Gastroesophageal sphincter (tissue), 4 donors: ENCODE data around the gene HEBP1. TPM values are rescaled to one million over a fixed set of nuclear protein-coding genes. Genes with fewer than 3 reads are reported as not detected.

Experiments used
- ATAC-seq: fragments of 150-250 bp; one replicate; pipeline ENCODE4 v1.9.1; 2016; ENCODE audit warnings: mild to moderate bottlenecking, moderate library complexity
- H3K27ac ChIP-seq, 4 donors: fragments of 200-600 bp; sonication (generic) in 3 of 4; 1 replicate in 3 of 4; 2 replicates in 1 of 4; pipeline ENCODE4 v1.5.1; 2016 to 2019
- H3K27me3 ChIP-seq: fragments of 200-600 bp; sonication (generic); one replicate; pipeline ENCODE4 v1.5.1; 2019
- H3K36me3 ChIP-seq, 2 donors: fragments of 200-600 bp; sonication (generic); one replicate each; pipeline ENCODE4 v1.5.1; 2019; ENCODE audit warnings: control low read depth in 1 of 2
- H3K4me1 ChIP-seq, 3 donors: fragments of 200-600 bp; sonication (generic); 1 replicate in 2 of 3; 2 replicates in 1 of 3; pipeline ENCODE4 v1.5.1; 2016 to 2019; ENCODE audit warnings: control low read depth in 2 of 3
- H3K4me3 ChIP-seq, 2 donors: fragments of 200-600 bp; sonication (generic); one replicate each; pipeline ENCODE4 v1.5.1; 2019; ENCODE audit warnings: mild to moderate bottlenecking in 1 of 2, moderate library complexity in 1 of 2
- H3K9me3 ChIP-seq, 3 donors: fragments of 200-600 bp; sonication (generic); one replicate each; pipeline ENCODE4 v1.5.1; 2017 to 2019; ENCODE audit warnings: control low read depth in 2 of 3
- EP300 ChIP-seq: sonication (generic); formaldehyde crosslinking; IDR thresholded peaks from one replicate; pipeline ENCODE4 v1.6.1; 2017; ENCODE audit warnings: antibody characterized with exemption, mild to moderate bottlenecking
- POLR2A ChIP-seq, 2 donors: fragments of 450-650 bp; IDR thresholded peaks; one replicate each; pipeline ENCODE4 v1.6.1; 2017; ENCODE audit warnings: antibody characterized with exemption in 2 of 2, mild to moderate bottlenecking in 2 of 2, moderate library complexity in 1 of 2
- POLR2AphosphoS5 ChIP-seq: sonication (generic); formaldehyde crosslinking; IDR thresholded peaks from one replicate; pipeline ENCODE4 v1.6.1; 2017; ENCODE audit warnings: antibody characterized with exemption
- WGBS, 2 donors: methylation state at CpG; one replicate each; pipeline ENCODE4 v1.1.5; 2018; ENCODE audit warnings: low coverage in 1 of 2; 5-methylcytosine and 5-hydroxymethylcytosine counted together
- total RNA-seq, 4 donors: library from RNA; depleted of rRNA; stranded (reverse); fragments of >200 nt; gene quantifications; one replicate each; pipeline ENCODE4 v1.1.0, GENCODE V29; 2016
- TF ChIP-seq, protein P1 (sequence below), 4 experiments: fragments of 200-600 bp in 2 of 4; fragments of 450-650 bp in 2 of 4; sonication (generic) in 1 of 4; IDR thresholded peaks; one replicate each; pipeline ENCODE4 v1.5.1; 2017 to 2019; ENCODE audit warnings: antibody characterized with exemption in 4 of 4, mild to moderate bottlenecking in 2 of 4, moderate library complexity in 2 of 4

HEBP1 gene
- total RNA-seq, 4 donors from 2014 or later, result 33.8 to 47.5 (median 41.9) TPM

GRCh38 chr12:12943586-12944260, 56.3 kb downstream of the HEBP1 start:
- H3K27me3 ChIP-seq, result no peaks in the 10 kb centered on the region
- TF ChIP-seq POLR2AphosphoS5, result peak; percentile 28
- TF ChIP-seq, protein P1, sequence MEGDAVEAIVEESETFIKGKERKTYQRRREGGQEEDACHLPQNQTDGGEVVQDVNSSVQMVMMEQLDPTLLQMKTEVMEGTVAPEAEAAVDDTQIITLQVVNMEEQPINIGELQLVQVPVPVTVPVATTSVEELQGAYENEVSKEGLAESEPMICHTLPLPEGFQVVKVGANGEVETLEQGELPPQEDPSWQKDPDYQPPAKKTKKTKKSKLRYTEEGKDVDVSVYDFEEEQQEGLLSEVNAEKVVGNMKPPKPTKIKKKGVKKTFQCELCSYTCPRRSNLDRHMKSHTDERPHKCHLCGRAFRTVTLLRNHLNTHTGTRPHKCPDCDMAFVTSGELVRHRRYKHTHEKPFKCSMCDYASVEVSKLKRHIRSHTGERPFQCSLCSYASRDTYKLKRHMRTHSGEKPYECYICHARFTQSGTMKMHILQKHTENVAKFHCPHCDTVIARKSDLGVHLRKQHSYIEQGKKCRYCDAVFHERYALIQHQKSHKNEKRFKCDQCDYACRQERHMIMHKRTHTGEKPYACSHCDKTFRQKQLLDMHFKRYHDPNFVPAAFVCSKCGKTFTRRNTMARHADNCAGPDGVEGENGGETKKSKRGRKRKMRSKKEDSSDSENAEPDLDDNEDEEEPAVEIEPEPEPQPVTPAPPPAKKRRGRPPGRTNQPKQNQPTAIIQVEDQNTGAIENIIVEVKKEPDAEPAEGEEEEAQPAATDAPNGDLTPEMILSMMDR (IDR thresholded peaks at IDR 0.05), result no peak
- H3K4me3 ChIP-seq, result no peak overlapping the region
- WGBS, 2 donors, result 69 to 86% methylated on average over 7 to 8 of the region's 8 CpGs
- H3K4me1 ChIP-seq, result peaks cover 0 to 8% (median 0%) of the 10 kb centered on the region in 3 donors
- peak overlapping the region in 2 of 4 donors; percentile 24 to 40 for H3K27ac ChIP-seq
- no peaks in the 10 kb centered on the region for H3K36me3 ChIP-seq
- ATAC-seq, result peak; percentile 77
- no peaks in the 10 kb centered on the region for H3K9me3 ChIP-seq

DNA sequence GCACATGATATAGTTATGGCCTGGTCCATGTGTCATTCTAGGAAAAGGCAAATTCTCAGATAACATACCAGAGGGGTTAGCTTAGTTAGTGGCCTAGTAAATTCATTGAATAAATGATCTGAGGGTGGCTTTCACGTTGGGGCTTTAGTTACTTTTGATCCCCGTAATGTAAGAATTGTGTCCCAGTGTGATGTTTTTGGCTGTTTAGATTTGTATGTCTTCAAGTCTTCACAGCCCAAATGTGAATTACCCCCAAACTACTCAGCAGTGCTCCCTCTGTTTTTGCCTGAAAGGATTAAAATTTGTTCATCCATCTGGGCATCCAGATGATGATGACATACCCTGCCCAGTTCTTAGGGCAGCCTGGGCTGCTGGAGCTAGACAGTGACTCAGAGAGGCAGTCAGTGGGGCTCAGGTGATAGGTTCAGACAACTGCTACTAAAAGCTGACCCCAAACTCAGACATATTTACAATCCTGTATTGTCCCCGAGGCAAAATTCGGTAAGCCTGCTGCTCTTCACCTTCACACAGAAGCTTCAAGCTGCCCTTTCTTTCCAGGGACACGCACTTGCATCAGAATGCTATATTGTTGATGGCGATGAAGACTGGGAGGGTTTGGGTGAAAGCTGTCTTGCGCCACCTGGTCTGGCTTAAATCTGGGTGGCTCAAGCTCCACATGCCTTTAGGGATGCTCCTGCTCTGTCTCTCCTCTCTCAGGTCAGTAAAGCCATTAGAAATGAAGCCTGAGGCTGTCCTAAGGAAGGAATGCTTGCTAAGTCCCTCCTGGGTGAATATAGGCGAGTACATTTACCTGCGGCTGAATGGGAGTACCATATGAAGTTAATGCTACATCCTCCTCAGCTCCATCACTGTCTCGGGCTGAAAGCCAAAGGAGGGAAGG, 58.4 kb downstream of the HEBP1 start:
- Histone ChIP-seq H3K27me3 (no peaks in the 10 kb centered on the region), H3K27ac (no peak overlapping the region), H3K4me1 (peaks cover 0 to 8% (median 0%) of the 10 kb centered on the region in 3 donors), H3K4me3 (no peak overlapping the region), H3K9me3 (no peaks in the 10 kb centered on the region), H3K36me3 (no peaks in the 10 kb centered on the region)
- no peak for ATAC-seq
- 92 to 98% methylated on average over 2 to 9 of the region's 10 CpGs for WGBS, 2 donors
- TF ChIP-seq EP300 (no peak), POLR2A (IDR thresholded peaks at IDR 0.05) (no peak), POLR2AphosphoS5 (no peak)
- TF ChIP-seq, protein P1 (IDR thresholded peaks at IDR 0.05), result no peak

- 70 to 88% methylated on average over 1 of the region's 1 CpG for WGBS, 2 donors
- peaks cover 0 to 8% (median 0%) of the 10 kb centered on the region in 3 donors for H3K4me1 ChIP-seq
- no peak overlapping the region for H3K4me3 ChIP-seq
- ATAC-seq, result no peak
- no peaks in the 10 kb centered on the region for H3K36me3 ChIP-seq
- no peak for TF ChIP-seq EP300
- no peak for TF ChIP-seq POLR2A (IDR thresholded peaks at IDR 0.05)
- no peak for TF ChIP-seq POLR2AphosphoS5
- TF ChIP-seq, protein P1 (IDR thresholded peaks at IDR 0.05), result no peak
- no peak overlapping the region for H3K27ac ChIP-seq
- H3K9me3 ChIP-seq, result no peaks in the 10 kb centered on the region
- H3K27me3 ChIP-seq, result no peaks in the 10 kb centered on the region
These were observed 60.2 kb downstream of the HEBP1 start for GRCh38 chr12:12939888-12940287.

GRCh38 chr12:12938541-12938940, 61.5 kb downstream of the HEBP1 start:
- Histone ChIP-seq H3K4me3 (no peak overlapping the region), H3K4me1 (peaks cover 0 to 3% (median 0%) of the 10 kb centered on the region in 3 donors), H3K9me3 (no peaks in the 10 kb centered on the region), H3K36me3 (no peaks in the 10 kb centered on the region), H3K27ac (no peak overlapping the region), H3K27me3 (no peaks in the 10 kb centered on the region)
- no peak for TF ChIP-seq POLR2AphosphoS5
- WGBS, 2 donors, result 73 to 80% methylated on average over 3 to 5 of the region's 5 CpGs
- no peak for ATAC-seq

- Histone ChIP-seq H3K4me1 (no peaks in the 10 kb centered on the region), H3K27ac (no peak overlapping the region), H3K4me3 (no peak overlapping the region), H3K36me3 (no peaks in the 10 kb centered on the region), H3K9me3 (no peaks in the 10 kb centered on the region), H3K27me3 (no peaks in the 10 kb centered on the region)
- WGBS, 2 donors, result 93 to 98% methylated on average over 2 to 6 of the region's 11 CpGs
- no peak for ATAC-seq
- TF ChIP-seq POLR2AphosphoS5 (no peak), EP300 (no peak), POLR2A (IDR thresholded peaks at IDR 0.05) (no peak)
- TF ChIP-seq, protein P1 (IDR thresholded peaks at IDR 0.05), result no peak
These were observed 63.0 kb downstream of the HEBP1 start for GRCh38 chr12:12936983-12937491.
